Measurements from ENCODE around the gene IKZF5.

DNA sequence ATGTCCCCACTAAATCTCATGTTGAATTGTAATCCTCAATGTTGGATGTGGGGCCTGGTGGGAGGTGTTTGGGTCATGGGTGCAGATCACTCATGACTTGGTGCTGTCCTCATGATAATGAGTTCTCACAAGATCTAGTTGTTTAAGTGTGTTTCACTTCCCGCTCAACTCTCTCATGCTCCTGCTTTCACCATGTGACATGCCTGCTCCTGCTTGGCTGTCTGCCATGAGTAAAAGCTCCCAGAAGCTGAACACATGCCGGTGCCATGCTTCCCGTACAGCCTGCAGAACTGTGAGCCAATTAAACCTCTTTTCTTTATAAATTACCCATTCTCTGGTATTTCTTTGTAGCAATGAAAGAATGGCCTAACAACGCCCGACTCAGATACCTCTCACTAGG lies 34.6 kb downstream of the IKZF5 start:
- TF ChIP-seq, protein P1, sequence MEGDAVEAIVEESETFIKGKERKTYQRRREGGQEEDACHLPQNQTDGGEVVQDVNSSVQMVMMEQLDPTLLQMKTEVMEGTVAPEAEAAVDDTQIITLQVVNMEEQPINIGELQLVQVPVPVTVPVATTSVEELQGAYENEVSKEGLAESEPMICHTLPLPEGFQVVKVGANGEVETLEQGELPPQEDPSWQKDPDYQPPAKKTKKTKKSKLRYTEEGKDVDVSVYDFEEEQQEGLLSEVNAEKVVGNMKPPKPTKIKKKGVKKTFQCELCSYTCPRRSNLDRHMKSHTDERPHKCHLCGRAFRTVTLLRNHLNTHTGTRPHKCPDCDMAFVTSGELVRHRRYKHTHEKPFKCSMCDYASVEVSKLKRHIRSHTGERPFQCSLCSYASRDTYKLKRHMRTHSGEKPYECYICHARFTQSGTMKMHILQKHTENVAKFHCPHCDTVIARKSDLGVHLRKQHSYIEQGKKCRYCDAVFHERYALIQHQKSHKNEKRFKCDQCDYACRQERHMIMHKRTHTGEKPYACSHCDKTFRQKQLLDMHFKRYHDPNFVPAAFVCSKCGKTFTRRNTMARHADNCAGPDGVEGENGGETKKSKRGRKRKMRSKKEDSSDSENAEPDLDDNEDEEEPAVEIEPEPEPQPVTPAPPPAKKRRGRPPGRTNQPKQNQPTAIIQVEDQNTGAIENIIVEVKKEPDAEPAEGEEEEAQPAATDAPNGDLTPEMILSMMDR (IDR thresholded peaks at IDR 0.05; ENCODE audit: low read length): no peak
- no peak for TF ChIP-seq EZH2 (IDR thresholded peaks at IDR 0.05; ENCODE audit: borderline replicate concordance, low read length)

All from OCI-LY1 (cell line).